ENCODE results near the gene GTF2H4. TPM values are rescaled to one million over a fixed set of nuclear protein-coding genes. Genes with fewer than 3 reads are reported as not detected.
A peak's percentile ranks its signal among the peaks of the same experiment; 100 is the strongest.

Gene GTF2H4
- total and polyA plus RNA-seq, 10 of the 15 experiments (the other 5 are each of a cell fraction or from before 2014, with no cell fraction given): 1.1 to 43.8 (median 18.9) TPM

- TF ChIP-seq ZBTB11 (CRISPR knock-in tag; IDR thresholded peaks at IDR 0.05): no peak
- TF ChIP-seq TAF1 (IDR thresholded peaks at IDR 0.05; ENCODE audit: borderline replicate concordance, low read depth, low read length): no peak
- TF ChIP-seq CREB1 (IDR thresholded peaks at IDR 0.05; ENCODE audit: low read depth): peak; percentile 44; the same call in 1 of the 2 replicates
- no peak for TF ChIP-seq USF1 (IDR thresholded peaks at IDR 0.05; ENCODE audit: borderline replicate concordance, extremely low read length, insufficient read depth, low read depth, low read length)
- TF ChIP-seq HSF1 (IDR thresholded peaks at IDR 0.05; ENCODE audit: low read depth, low read length): no peak
- no peak for TF ChIP-seq GABPA (IDR thresholded peaks at IDR 0.05; ENCODE audit: low read depth)
- TF ChIP-seq KAT2A (conservative IDR thresholded peaks at IDR 0.05; ENCODE audit: control insufficient read depth, low read depth, low read length): no peak
- no peak for TF ChIP-seq CTCF (IDR thresholded peaks at IDR 0.05 in 2 of 3, conservative IDR thresholded peaks at IDR 0.05 in 1 of 3; ENCODE audit: control insufficient read depth in 2 of 3, extremely low read depth in 1 of 3, insufficient read depth in 1 of 3, low read depth in 3 of 3, low read length in 3 of 3)
- TF ChIP-seq IKZF2 (IDR thresholded peaks at IDR 0.05): peak in 1 of 2 experiments; percentile 47; a peak in 1 of 4 replicates
- TF ChIP-seq WRNIP1 (IDR thresholded peaks at IDR 0.05; ENCODE audit: borderline replicate concordance, low read depth, low read length): no peak
- TF ChIP-seq SIX5 (IDR thresholded peaks at IDR 0.05; ENCODE audit: low read depth, low read length, severe bottlenecking): no peak
- TF ChIP-seq MXI1 (IDR thresholded peaks at IDR 0.05; ENCODE audit: low read depth, low read length): no peak
- no peak for TF ChIP-seq RELA (IDR thresholded peaks at IDR 0.05; ENCODE audit: borderline replicate concordance, partially characterized antibody)
- no peak for TF ChIP-seq NFXL1 (IDR thresholded peaks at IDR 0.05; ENCODE audit: borderline replicate concordance)
- no peak for TF ChIP-seq TBL1XR1 (IDR thresholded peaks at IDR 0.05; ENCODE audit: low read depth, low read length)
- TF ChIP-seq MAX (IDR thresholded peaks at IDR 0.05; ENCODE audit: low read depth, low read length): no peak
- no peak for TF ChIP-seq IRF4 (IDR thresholded peaks at IDR 0.05; ENCODE audit: low read depth, low read length)
- TF ChIP-seq PKNOX1 (IDR thresholded peaks at IDR 0.05): no peak
- TF ChIP-seq ATF7 (IDR thresholded peaks at IDR 0.05; ENCODE audit: low read depth): no peak
- no peak for TF ChIP-seq POU2F2 (IDR thresholded peaks at IDR 0.05; ENCODE audit: borderline replicate concordance, low read depth, low read length)
- peak; percentile 96 for TF ChIP-seq CBFB (IDR thresholded peaks at IDR 0.05; ENCODE audit: low read depth)
- TF ChIP-seq FOXM1 (IDR thresholded peaks at IDR 0.05; ENCODE audit: low read depth, low read length): peak; percentile 91; the same call in 1 of the 2 replicates
These were observed 44.0 kb downstream of the GTF2H4 start (continued) for GRCh38 chr6:30951907-30952469.
